Stimulated activated CD8-positive, alpha-beta memory T cell treated with anti-CD3 and anti-CD28 coated beads, Interleukin-15, amount 100 ng/mL, for 48 hours (primary cell): Measurements from ENCODE around the gene SLC27A2.

Experiments
- DNase-seq, 2 donors: peaks; one replicate each; pipeline ENCODE4 v3.0.0-alpha.2; 2020; ENCODE audit warnings: low read depth in 2 of 2

Gene SLC27A2

GRCh38 chr15:50238255-50238654 lies 56.3 kb downstream of the SLC27A2 start:
- no peak for DNase-seq

DNA sequence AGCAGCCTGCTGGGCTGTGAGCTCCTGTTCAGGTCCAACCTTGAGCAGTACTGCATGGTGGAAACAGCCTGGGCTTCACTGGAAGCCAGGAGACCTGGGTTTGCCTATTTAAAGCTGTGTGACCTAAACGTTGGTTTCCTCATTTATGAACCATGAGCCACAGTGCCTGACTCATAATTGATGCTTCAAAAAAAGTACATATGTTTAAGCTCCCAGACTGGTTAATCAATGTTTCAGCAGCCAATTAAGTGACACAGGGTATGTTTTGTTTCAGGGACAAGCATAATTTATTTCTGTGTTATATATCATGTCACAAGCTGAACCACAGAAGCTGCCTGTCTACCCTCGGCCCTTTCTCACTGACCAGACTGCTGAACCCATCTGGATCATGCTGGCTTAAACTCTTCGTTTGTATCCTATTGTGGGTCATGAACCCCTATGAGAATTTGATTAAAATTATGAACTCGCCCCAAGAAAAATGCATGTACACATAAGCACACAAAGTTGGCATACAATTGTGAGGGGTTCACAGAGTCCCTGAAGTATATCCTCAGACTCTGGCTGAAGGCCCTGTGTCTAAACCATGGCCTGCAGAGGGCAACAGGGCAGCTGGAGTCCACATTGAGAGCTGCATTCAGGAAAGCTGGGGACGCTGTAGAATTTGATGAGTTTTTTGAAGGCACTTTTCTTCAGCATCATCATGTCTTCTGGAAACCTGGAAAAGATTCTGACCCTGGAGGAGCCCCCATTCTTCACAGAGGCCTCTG lies 59.9 kb downstream of the SLC27A2 start:
- no peak for DNase-seq

- no peak for DNase-seq
Measured at GRCh38 chr15:50244153-50244552, 62.2 kb downstream of the SLC27A2 start.

- no peak for DNase-seq
Measured at GRCh38 chr15:50244959-50245624, 63.1 kb downstream of the SLC27A2 start.

GRCh38 chr15:50246631-50247030 lies 64.6 kb downstream of the SLC27A2 start:
- DNase-seq, result no peak

DNA sequence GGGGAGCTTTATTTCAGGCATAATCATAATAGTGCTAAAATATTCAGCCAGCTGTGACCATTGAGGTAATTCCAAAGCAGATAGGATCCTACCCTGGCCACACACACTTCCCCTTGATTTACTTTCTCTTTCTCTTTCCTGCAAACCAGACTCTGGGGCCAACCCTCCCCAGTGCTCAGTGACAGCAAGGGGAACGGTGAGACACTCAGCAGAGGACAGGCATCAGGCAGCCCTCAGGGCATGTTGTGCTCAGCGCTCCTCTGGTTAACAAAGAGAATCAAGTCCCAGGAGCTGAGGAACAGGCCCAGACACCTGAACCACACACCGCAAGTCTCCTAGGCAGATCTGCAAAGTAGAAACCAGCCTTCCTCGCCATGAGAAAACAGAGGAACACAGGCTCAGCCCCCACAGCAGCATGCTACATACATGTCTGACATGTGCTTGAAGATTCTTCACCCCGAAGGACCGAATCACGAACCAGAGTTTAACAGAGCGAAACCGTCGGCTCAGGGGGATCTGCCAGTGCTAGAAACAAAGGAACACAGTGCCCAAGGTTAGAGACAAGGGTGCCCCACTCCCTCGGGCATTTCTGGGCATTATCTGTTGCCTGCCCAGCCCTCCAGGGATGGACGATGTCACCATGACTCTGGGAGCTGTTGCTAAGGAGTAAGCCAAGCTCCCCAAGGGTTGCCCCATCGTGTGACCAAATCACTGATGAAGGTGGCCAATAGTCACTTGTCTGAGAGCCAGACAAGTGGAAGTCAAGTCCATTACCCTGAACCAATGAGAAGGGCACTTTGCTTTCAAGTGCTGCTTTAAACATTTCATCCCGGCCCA lies 66.0 kb downstream of the SLC27A2 start:
- no peak for DNase-seq

- DNase-seq, result no peak
Measured at GRCh38 chr15:50248994-50249582, 67.1 kb downstream of the SLC27A2 start.

DNA sequence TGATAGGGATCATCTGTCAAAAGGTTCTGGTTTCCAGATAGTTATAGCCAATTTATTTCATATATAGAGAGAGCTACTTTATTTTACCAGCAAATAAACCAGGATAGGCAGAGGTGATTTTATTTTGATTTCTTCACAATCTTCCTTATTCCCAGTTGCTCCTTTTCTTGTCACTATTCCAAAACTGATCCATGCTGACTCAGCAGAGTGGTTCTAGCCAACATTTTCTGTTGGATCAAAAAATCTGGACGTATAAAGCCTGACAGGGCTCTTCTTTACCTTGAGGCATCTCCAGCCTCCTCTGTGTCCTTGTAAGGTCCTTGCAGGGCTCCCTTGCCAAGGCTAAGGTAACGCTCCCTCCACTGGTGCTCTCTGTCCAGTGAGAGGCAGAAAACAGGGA lies 67.7 kb downstream of the SLC27A2 start:
- no peak for DNase-seq

DNA sequence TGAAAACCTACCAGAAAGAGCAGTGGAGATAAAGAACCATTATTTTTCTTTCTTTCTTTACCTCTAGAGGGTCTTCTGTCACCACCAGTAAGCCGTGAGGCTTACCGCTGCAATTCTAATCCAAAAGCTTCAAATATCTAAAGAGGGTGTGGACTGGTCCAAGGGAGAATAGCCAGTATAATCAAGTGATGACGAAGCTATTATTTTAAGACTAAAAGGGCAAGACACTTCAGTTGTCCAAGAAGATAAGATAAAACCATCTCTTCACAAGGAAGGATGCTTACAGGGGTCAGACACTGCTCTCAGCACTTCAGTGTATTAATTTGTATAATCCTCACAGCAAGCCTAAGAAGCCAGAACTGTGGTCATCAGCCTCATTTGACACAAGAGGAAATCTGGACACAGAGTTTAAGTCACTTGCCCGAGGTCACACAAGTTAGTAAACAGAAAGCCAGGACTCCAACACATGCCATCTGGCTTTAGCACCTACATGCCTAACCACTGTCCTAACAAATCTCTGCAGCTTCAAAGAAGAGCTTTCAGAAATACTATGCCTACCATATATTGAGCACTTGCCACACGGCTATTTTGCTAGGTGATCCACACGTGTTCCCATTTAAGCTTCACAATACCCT lies 68.9 kb downstream of the SLC27A2 start:
- no peak for DNase-seq

DNA sequence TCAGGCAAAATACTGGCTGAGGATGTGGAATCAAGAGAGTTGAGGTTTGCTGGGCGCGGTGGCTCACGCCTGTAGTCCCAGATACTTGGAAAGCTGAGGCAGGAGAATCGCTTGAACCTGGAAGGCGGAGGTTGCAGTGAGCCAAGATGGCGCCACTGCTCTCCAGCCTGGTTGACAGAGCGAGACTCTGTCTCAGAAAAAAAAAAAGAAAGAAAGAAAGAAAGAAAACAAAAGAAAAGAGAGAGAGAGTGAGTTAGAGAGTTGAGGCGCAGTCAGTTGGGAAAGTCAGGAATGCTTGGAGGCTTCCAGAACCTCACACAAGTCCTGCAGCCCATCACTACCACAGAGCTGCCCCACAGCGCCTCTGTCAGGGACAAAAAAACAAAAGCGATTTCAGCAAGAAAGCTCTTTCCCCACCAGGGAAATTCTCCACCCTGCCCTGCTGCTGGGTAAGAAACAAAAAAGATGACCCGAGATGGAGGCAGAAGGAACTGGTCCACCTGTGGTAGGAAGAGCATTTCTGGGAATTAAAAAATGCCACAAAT lies 69.7 kb downstream of the SLC27A2 start:
- no peak for DNase-seq

- DNase-seq, result no peak
Measured at GRCh38 chr15:50252556-50252955, 70.6 kb downstream of the SLC27A2 start.

GRCh38 chr15:50256188-50257041 lies 74.4 kb downstream of the SLC27A2 start:
- DNase-seq, result no peak

GRCh38 chr15:50257332-50257731 lies 75.3 kb downstream of the SLC27A2 start:
- no peak for DNase-seq

DNA sequence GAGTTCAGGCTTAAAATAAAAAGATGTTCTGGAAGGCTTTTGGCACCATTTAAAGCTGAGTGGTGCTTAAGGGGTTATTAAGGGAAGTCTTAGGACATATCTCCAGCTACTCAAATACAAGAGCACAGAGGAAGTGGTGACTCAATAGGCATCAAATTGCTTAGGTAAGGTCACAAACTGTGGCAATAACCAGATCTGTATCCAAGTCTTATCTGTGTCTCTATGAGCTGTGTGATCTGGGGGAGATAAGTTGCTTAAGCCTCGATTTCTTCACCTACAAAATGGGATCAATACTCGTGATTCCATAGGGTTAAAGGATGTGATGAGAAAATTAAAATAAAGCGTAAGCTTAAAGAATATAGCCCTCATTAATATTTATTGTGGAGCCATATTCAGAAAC lies 75.9 kb downstream of the SLC27A2 start:
- DNase-seq, result no peak

DNA sequence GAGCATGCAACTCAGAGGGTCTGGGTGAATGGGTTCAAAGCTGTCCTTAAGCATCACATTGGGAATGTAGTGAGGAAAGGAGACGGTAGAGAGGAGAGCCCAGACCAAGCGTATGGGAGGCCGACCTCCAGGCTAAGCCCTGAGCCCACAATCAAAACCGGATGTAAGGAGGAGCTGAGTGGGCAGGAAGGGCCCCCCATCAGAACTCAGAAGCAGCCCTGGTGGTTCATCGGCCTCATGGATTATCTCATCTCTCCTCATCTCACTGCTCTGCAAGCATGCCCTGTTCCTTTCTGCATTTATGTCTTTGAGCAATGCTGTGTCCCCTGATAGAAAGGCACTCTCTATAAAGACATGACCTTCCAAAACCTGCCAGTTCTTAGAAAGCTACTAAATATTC lies 77.3 kb downstream of the SLC27A2 start:
- no peak for DNase-seq

DNA sequence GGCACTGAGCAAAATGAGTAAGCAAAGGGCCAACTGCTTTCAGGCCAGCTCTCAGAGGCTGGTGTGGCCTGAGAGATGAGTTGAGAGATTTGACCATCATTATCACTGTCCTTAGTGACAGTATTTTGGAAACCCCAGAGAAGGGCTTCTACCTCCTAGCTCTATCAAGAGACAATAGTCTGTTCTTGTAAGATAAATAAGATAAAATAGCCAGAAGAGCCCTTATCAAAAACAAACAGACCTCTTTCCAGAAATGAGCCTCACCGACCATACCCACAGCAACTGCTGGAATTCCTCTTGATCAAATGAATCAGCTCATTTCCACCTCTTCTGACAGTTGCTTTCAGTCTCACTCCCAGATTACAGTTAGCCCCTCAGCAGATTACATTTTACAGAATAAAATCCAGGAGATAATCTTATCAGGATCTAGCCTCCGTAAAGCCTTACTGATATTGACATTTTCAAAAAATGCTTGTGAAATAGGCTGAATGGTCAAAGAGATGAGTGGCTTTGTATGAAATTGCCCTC lies 79.0 kb downstream of the SLC27A2 start:
- DNase-seq, result no peak

DNA sequence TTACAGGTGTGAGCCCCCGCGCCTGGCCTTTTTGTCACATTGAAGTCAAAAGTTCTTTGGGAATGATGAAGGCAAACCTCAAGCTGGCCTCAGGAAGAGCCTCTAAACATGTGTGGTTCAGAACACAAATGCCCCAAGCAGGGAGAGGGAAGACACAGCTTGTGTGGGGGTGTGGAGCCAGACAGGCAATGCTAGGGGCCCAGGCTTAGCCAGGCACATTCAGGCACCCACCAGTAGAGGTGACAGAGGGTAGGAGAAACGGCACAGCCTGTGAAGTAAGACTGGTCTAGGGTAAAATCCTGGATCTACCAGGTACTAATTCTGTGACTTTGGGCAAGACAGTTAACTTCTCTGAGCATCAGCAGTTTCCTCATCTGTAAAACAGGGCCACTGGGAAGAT lies 80.0 kb downstream of the SLC27A2 start:
- DNase-seq, result no peak

- DNase-seq, result peak; percentile 63 to 65
Measured at GRCh38 chr15:50262533-50262932, 80.5 kb downstream of the SLC27A2 start.

DNA sequence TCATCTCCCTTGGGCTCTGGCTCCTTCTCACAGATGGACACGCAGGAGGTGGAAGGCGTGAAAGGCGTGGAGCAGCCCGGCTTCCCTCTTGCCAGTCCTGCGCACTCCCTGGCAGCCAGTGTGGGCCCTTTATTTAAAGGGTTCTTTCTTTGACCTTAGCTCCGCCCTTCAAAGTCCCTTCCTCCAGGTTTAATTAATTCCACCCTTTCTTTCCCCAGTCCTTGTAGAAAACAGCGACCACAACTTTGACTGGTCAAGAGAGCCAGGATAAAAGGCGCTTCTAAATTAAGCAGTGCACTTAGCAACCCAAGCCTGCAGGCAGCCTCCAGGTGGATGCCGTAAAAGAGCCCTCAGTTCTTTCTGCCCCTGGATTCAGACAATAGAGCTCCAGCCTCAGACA lies 83.6 kb downstream of the SLC27A2 start, which contains the start of gene HDC:
Gene HDC, minus strand, starts transcription at position 107 of the 400 bp plus-strand sequence. Its CDS starts 103 bp downstream, at position 4.
- no peak for DNase-seq

DNA sequence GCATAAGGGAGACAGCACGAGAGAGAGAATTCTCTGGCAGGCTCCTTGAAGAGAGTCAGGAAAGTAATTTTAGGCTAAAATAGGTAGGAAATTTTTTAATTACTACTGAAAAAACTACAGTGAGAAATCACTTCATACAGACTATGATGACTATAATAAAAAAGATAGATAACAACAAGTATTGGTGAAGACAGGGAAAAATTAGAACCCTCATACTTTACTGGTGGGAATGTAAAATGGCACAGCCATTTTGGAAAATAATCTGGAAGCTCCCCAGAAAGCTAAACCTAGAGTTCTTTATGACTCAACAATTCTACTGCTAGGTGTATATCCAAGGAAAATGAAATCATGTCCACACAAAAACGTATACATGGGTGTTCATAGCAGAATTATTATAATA lies 85.6 kb downstream of the SLC27A2 start:
- no peak for DNase-seq
